ENCODE results near the gene OR2A5.
"Not testable (repeated sequence)": the region's sequence is repeated elsewhere in the genome, so short reads cannot be mapped to it uniquely, and the experiment has no call there.

OR2A5 gene, protein sequence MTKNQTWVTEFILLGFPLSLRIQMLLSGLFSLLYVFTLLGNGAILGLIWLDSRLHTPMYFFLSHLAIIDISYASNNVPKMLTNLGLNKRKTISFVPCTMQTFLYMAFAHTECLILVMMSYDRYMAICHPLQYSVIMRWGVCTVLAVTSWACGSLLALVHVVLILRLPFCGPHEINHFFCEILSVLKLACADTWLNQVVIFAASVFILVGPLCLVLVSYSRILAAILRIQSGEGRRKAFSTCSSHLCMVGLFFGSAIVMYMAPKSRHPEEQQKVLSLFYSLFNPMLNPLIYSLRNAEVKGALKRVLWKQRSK

DNA sequence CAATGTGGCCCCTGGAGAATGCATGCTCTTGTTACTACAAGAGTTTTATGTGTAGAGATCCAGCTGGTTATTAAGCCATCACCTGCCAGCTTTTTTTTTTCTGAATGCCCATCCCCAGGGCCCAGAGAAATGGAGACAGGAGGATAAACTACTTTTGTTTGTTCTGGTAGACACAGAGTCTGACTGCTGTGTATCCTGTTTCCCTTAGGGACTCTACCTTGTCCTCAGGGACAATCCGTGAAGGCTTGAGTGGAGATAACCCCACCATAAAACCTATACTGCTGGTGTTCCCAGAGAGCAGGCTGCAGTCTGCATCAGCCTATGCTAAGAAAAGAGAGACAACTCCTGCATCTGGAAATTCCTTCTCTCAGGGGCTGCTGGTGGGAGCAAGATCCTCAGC lies at the start of gene OR2A5:
Gene OR2A5, plus strand, starts transcription at position 301 of the 400 bp plus-strand sequence. CDS start 1,454 bp downstream, outside the sequence.
- no peak for DNase-seq

DNA sequence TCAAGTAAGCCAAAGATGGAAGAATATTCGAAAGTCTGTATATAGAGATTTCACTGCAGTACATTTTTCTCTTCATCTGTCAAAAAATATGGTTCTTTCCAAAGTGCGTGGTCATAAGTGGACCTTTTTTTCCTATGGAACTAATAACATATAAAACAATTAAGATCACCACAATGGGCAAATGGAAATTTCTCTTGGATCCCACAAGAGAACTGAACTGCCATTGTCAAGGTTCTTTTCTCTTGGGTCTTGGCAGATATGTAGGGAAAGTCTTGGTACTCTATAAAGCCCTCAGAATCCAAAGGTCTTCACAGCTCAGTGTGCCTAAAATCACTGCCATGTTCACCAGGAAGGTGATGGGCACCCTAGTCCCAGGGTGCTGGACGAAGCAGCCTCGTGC lies 48.7 kb upstream of the OR2A5 start, which contains the start of gene OR6B1:
Gene OR6B1, plus strand, starts transcription at position 301 of the 400 bp plus-strand sequence. CDS start 3,677 bp downstream, outside the sequence.
- no peak for DNase-seq

DNA sequence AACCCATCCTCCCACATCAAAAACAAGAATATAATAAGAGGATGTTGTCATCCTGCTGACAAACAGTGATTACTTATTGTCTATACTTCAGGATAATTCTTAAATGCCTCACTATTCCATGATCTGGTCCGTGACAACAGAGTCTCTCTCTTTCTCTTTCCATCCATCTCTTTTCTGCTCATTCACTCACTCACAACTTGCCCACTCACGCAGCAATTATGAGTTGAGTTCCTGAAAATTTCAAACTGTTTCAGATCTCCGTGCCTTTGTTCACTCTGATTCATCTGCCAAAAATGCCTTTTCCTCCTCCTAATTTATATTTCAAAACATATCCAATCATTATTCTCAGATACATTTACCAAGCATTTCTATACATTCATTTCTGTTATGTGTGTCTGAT lies 47.2 kb upstream of the OR2A5 start:
- no peak for DNase-seq

DNA sequence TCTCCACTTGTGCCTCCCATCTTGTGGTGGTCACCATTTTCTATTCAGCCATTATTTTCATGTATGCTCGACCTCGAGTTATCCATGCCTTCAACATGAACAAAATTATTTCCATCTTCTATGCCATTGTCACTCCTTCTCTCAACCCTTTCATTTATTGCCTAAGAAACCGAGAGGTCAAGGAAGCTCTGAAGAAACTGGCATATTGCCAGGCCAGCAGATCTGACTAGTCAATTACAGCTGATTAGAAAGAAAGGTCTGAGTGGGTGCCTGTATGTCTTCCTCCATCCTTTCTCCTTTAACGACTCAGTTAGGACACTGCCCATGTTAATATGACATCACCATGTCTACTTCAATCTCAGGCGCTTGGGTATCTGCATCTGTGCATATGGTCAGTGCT lies 44.0 kb upstream of the OR2A5 start:
- no peak for DNase-seq

DNA sequence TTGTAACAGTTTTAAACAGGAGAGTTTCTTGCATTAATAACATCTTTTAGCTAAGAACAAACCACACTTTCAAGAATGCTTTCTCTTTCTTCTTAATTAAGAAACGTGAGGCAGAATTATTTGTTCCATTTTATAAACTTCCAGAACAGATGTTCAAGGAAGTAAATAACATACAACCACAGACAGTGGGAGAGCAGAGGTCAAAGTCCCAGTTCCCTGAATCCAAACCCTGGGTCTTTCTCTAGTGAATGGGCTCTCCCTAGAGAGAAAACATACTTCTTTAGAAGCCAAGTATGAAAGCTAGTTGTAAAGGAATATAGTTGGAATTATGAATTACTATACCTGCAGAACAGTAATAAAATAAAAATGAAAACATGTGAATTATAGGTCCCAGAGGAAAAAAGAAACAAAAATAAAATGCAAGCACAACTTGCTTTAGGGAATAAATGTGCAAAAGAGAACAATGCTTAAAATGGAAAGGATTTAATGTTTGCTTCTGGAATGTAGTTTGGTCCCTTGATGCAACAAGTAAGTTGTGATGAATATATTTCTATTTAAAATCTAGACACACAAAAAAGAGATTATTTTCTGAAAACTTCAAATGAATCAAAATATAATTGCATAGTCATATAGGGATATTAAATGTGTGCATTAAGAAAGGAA lies 42.6 kb upstream of the OR2A5 start:
- no peak for DNase-seq

DNA sequence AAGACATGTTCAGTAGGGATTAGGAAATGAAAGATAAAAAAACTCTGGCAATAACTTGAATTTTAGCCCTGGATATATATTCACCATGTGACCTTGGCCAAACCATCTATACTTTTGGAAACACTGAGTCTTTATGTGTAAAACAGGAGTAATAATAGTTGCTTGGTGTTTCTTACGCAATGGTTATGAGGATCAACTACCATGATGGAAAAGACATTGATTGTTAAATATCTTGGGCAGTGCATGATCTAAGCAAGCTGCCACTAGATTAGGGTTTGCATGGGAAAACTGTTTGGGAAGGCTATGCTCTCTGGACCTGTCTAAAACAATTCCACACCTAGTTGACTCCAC lies 42.1 kb upstream of the OR2A5 start:
- DNase-seq = no peak

DNA sequence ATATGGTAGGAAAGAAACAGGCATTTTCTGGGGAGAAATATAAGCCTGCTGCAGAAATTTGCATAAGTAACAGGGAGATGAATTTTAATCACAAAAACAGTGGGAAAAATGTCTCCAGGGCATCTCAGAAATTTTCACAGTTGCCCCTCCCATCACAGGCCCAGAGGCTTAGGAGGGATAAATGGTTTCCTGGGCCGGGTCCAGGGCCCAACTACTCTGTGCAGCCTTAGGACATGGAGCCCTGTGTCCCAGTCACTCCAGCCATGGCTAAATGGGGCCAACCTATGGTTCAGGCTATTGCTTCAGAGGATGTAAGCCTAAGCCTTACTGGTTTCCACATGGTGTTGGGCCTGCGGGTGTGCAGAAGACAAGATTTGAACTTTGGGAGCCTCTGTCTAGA lies 39.4 kb upstream of the OR2A5 start:
- DNase-seq = no peak

DNA sequence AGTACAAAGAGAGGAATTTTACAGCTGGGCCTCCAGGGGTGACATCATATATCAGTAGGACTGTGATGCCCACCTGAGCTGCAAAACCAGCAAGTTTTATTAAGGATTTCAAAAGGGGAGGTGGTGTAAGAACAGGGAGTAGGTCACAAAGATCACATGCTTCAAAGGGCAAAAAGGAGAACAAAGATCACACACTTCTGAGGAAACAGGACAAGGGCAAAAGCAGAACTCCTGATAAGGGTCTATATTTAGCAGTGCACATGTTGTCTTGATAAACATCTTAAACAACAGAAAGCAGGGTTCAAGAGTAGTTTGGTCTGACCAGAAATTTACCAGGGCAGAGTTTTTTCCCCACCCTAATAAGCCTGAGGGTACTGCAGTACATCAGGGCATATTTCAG lies 38.7 kb upstream of the OR2A5 start:
- DNase-seq = not testable (repeated sequence)

DNA sequence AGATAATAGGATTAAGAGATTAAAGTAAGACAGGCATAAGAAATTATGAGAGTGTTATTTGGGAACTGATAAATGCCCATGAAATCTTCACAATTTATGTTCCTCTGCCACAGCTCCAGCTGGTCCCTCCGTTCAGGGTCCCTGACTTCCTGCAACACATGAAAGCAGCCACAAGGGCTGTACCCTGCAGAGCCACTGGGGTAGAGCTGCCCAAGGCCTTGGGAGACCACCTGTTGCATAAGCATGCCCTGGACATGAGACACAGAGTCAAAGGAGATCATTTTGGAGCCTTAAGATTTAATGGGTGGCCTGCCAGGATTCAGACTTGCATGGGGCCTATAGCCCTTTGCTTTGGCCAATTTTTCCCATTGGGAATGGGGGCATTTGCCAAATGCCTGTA lies 37.9 kb upstream of the OR2A5 start:
- not testable (repeated sequence) for DNase-seq

DNA sequence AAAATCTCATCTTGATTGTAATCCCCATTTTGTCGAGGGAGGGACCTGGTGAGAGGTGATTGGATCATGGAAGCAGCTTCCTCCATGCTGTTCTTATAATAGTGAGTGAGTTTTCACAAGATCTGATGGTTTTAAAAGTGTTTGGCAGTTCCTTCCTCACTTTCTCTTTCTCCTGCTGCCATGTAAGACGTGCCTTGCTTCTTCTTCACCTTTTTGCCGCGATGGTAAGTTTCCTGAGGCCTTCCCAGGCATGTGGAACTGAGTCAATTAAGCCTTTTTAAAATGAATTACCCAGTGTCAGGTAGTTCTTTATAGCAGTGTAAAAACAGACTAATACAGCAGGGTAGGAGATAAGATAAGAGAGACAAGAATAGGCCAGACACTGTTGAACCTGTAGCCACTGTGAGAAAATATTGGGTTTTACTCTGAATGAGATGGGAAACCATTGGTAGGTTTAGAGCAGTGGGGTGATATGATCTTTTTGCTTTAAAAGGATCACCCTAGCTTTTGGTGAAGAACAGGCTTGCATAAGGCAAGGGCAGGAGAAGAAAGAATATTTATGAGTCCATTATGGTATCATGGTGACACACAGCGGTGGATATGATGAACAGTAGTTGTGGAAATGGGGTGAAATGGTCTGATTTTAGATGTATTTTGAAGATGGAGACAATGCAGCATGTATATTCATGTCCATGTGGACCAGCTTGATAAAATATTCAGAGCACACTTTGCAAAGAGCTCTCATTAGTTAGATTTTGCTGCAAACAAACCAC lies 37.1 kb upstream of the OR2A5 start:
- DNase-seq = no peak

DNA sequence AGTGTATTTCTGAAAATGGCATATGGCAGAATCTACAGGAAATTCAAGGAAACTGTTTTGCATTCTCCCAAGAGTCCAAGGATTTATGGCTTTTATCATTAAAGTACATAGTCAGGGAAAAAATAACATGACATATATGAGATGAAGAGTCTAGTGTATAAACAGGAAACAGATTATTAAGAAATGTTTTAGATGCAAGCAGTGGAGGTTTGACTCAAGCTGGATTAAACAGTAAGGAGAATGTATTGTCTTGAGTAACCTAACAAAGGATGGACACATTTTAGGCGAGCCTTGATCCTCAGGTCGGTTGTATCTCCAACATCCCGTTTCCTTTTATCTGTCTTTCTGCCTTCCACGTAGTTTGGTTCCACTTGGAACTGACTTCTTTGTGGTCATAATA lies 30.7 kb upstream of the OR2A5 start:
- no peak for DNase-seq

DNA sequence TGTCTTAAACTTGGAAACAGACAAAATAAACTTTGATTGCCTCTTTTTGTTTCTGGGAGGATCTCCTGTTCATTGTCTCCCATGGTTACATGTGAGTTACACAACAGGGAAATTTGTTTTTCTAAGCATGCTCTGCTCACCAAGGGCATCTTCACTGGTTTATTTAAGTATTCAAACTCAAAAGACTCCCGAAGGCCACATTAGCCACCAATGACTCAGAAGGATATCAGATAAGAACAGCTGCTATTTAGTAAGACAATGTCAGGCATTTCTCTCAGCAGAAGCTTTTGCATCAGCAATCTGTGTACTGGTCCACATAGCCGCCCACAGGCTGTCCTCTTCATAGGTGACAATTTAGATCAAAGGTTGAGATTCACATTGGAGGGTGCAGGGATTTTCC lies 29.3 kb upstream of the OR2A5 start:
- DNase-seq = no peak

DNA sequence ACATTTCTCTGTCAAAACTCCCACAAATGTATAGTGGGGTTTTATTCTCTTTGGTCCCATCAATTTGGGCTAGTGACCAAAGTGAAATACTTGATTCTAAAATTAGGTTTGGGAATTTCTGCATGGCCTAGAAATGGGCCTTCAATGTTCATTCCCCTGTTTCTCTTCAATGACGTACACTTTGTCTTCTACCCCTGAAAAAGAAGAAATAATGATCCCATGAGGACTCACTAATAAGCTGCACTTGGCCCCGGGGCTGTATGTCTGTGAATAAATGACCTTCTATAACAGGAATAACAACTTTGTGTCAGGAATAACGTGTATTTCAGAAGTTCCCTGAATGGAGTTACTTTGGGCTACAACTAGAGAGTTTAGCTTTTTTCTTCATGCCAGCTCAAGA lies 28.4 kb upstream of the OR2A5 start:
- no peak for DNase-seq

DNA sequence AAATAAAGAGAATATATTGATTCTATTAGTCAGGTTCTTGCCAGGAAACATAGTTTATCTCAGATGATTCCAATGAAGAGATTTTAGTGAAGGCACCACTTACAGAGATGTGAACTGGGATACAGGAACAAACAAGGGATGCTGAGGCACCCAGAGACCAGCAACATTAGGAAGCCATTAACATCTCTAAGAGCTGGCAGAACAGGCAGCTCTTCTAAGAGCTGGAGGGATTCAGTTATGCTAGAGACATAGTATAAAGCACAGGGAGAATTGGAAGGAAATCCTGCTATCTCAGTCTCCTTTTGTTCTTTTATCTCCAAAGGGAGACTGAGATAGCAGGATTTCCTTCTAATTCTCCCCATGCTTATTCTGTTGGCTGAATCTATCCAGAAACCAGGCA lies 26.6 kb upstream of the OR2A5 start:
- DNase-seq = no peak

DNA sequence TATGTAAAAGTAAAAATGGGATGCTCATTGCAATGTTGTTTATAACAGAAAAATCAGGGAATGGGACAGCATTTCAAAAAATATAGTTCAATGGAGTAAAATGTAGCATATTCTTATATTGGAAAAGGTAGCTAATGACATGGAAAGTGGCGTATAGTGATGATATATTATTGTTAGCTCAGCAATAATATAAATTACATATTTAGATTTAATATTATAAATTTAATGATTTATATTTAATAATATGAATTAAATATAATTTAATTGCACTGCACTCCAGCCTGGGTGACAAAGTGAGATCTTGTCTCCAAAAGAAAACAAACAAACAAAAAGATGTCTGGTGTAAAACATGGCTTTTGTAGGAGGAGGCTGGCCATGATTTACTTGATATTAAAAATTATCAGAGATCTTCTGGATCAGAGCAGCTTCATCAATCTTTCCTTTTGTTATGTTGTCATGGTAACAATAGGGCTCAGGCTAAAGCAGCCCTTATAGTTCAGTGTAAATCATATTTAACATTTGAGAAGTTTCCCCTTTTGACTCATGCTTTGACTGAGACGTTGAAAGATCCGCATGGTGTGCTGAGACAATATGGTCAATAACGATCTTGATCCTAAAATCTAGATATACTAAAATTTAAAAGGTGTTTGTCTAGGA lies 25.4 kb upstream of the OR2A5 start:
- no peak for DNase-seq

DNA sequence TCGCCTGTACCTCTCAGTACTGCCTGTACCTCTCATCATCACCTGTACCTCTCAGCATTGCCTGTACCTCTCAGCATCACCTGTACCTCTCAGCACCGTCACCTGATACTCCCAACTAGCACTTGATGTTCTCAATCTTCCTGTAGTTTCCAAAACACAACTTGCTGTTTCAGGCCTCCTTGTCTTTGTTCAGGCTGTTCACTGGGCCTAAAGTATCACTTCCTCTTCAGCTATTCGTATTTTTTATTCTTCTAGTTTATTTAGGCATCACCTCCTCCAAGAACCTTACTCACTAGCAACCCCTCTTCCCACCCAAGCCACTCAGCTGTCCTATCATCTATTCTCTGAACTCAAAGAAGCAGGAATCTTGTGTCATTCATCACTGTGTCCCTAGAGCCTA lies 24.5 kb upstream of the OR2A5 start:
- DNase-seq = no peak

DNA sequence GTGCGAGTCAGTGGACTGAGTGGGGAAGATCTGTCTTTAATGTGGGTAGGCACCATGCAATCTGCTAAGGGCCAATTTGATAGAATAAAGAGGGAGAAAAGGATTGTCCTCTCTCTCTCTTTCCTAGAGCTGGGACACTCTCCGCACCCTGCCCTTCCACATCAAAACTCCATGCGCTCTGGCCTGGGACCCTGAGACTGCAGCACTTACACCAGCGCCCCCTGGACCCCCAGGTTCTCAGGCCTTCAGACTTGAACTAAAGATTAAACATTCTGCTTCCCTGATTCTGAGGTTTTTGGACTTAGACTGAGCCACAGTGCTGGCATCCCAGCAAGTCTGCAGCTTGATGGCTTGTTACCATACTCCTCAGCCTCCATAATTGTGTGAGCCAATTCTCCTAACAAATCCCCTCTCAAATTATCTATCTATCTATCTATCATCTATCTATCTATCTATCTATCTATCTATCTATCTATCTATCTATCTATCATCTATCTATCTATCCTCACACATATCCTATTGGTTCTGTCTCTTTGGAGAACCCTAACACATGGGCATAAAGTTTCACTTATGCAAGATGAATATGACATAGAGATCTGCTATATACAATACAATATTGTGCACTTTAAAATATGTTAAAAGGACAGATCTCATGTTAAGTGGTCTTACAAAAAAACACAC lies 22.4 kb upstream of the OR2A5 start:
- no peak for DNase-seq

DNA sequence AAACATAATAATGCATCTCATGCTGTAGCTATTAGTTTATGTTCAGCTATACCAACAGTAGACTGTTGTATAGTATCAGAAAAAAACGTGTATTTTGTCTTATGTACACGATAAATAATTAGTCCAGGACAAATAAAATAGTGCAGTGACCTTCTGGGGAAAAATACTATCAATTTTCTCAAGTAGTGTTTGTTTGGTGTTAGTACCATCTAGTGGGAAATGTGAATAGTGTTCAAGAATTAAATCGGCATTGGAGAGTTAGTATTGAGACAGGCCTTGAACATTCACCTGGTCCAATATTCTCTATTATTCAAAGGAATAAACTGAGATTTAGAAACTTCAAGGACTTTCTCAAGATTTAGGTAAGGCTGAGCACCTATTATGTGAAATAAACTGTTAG lies 21.7 kb upstream of the OR2A5 start:
- DNase-seq = peak in 1 of 2 experiments; percentile 22

DNA sequence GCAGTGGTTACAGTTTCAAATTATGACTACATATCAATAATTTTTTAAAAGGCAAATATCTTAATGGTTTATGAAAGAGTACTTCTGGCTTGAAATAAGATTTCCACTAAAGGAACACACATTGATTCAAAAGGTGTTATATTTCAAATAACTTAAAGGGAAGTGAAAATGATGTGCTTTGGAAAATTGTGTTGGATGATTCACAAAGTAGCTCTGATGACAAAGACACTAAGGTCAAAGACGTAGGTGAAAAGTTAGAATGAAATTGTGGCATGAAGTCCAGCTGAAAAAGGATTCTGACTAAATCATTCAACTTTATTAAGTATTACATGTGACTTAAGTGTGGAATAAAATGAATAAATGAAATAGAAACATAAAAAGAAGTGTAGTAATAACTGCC lies 20.8 kb upstream of the OR2A5 start:
- no peak for DNase-seq

DNA sequence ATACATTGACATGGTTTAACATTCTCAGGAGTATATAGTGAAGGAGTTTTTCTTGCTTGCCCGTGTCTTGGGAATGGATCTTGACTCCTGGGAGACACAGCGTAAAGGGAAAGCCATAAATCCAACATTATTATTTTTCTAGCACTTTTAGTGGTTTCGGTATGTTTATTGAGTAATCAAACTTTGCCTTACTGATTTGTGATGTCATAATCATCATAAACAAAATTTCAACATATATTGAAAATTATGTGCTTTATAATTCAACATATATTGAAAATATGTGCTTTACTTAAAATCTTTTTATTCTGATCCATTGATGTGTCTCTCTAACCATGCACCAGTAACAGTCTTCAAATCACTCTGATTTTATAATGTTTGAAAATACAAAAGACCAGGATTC lies 20.2 kb upstream of the OR2A5 start:
- no peak for DNase-seq

DNA sequence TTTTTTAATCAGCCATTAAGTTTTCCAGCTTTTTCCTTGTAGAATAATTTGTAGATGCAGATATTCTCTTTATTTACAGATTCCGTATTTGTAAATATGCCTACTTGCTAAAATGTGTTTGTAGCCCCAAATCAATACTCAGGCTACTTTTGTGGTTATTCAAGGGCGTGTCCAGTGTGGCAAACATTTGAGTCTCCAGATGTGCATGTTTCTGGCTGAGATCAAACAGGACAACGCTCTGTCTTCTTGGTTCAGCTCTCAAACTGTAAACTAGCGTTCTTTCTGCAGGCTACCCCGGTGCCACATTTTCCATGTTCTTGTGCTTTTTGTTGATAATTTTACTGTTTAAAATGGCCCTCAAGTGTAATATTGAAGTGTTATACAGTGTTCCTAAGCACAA lies 16.2 kb upstream of the OR2A5 start:
- DNase-seq = no peak

DNA sequence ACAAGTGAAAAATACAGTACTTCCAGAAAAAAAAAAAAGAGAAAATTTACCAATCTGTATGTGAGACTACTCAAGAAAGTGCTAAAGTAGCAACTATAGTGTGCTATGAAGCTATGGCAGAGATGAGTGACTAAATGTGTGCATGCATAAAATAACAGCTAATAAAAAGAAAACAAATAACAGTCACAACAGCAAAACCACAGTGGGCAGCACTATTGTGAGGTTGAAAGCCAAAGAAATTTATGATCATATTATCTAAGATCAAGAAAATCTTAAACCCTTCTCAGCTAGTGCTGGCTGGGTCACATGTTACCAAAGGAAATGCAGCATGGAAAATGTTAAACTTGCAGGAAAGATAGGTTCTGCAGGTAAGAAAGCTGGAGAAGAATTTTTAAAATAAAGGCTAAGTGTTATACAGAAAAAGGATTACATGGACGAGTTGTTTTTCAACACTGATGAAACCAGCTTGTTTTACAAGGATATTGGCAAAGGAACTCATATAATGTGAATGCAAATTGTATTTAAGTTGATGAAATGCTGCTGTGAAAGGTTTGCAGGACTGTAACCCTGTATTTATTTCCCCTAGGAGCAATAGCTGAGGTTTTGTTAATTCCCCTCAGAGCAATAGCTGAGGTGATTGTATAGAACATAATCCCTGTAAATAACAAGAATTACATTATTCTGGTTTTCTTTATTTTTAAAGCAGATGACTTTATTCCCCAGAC lies 15.6 kb upstream of the OR2A5 start:
- DNase-seq = no peak
